ENCODE measurements around the gene ALKBH6. TPM values are rescaled to one million over a fixed set of nuclear protein-coding genes. Genes with fewer than 3 reads are reported as not detected.

The ALKBH6 gene
- total and polyA plus RNA-seq, 2 experiments from 2014 or later, result 52.2 to 66.9 TPM

DNA sequence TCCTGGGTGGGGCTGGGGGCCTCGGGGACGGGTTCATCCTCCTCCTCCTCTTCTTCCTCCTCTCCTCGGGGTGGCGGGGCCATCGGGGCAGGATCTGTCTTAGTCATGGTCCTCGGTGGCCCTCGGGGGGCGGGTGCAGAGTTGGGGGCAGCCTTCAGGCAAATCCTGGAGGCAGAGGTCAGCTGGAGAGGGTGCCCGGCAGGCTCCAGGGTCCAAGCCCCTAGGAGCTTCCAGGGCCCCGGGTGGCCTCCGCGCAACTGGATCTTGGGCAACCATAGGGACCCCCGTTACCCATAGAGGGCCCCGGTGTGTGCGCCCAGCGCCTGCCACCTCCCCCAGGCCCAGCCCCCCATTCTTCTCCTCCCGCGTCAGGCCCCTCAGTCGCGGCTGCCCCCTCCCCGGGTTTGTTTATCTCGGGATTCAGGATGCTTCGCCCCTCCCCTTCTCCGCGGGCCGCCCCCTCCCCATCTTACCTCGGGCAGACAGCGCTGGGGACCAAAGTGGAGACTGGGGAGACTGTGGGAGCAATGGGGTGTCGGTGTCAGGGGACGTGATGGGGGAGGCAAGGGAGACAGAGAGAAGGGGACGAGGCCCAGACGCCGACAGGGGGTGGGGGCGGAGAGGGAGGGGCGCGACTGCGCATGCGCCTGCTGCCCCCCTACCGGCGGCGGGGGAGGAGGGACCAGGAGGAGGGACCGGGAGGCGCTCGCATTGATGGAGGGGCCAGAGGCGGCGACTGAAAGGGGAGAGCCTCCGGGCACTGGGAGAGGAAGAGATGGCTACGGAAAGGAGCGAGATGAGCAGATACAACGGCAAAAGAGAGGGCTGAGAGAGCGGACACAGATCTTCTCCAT, 18.5 kb upstream of the ALKBH6 start, which contains the start of gene CLIP3:
Gene CLIP3 (minus strand): TSS at position 623 of the 854 bp plus-strand sequence. CDS start 516 bp downstream, at position 107.
- peak; percentile 78 to 84 for DNase-seq (ENCODE audit: low read depth in 1 of 2, low spot score in 1 of 2)
- Histone ChIP-seq H3K4me1 (ENCODE audit: low read depth) (no peaks in the 10 kb centered on the region), H3K4me3 (peak within 1 kb of the TSS; percentile 63), H3K36me3 (no peaks in the 10 kb centered on the region), H3K27me3 (no peaks in the 10 kb centered on the region), H3K27ac (no peak within 1 kb of the TSS), H3K9me3 (ENCODE audit: low read depth) (no peaks in the 10 kb centered on the region)
- TF ChIP-seq, protein P1, sequence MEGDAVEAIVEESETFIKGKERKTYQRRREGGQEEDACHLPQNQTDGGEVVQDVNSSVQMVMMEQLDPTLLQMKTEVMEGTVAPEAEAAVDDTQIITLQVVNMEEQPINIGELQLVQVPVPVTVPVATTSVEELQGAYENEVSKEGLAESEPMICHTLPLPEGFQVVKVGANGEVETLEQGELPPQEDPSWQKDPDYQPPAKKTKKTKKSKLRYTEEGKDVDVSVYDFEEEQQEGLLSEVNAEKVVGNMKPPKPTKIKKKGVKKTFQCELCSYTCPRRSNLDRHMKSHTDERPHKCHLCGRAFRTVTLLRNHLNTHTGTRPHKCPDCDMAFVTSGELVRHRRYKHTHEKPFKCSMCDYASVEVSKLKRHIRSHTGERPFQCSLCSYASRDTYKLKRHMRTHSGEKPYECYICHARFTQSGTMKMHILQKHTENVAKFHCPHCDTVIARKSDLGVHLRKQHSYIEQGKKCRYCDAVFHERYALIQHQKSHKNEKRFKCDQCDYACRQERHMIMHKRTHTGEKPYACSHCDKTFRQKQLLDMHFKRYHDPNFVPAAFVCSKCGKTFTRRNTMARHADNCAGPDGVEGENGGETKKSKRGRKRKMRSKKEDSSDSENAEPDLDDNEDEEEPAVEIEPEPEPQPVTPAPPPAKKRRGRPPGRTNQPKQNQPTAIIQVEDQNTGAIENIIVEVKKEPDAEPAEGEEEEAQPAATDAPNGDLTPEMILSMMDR (IDR thresholded peaks at IDR 0.05; ENCODE audit: low read depth, low read length), result peak; percentile 2

DNA sequence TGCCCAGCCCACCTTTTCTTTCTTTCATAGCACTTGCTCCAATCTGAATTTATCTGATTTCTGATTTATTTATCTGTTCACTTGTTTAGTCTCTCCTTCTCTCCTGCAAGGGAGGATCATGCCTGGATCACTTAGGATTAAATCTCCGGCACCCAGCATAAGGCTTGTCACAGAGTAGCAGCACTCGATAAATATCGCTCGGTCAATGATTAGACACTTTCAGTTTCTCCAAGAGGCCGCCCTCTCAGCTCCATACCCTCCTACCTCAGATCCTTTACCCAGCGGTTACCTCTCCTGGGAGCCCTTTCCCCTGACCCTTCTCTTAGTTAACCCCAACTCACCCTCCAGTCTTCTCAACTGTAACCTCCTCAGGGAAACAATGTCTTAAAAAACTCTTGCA, 17.3 kb upstream of the ALKBH6 start:
- no peak for DNase-seq (ENCODE audit: low read depth in 1 of 2, low spot score in 1 of 2)
- Histone ChIP-seq H3K27me3 (no peaks in the 10 kb centered on the region), H3K27ac (no peak overlapping the region), H3K9me3 (ENCODE audit: low read depth) (no peaks in the 10 kb centered on the region), H3K36me3 (no peaks in the 10 kb centered on the region), H3K4me1 (ENCODE audit: low read depth) (no peaks in the 10 kb centered on the region), H3K4me3 (no peak overlapping the region)
- TF ChIP-seq, protein P1 (IDR thresholded peaks at IDR 0.05; ENCODE audit: low read depth, low read length), result no peak

DNA sequence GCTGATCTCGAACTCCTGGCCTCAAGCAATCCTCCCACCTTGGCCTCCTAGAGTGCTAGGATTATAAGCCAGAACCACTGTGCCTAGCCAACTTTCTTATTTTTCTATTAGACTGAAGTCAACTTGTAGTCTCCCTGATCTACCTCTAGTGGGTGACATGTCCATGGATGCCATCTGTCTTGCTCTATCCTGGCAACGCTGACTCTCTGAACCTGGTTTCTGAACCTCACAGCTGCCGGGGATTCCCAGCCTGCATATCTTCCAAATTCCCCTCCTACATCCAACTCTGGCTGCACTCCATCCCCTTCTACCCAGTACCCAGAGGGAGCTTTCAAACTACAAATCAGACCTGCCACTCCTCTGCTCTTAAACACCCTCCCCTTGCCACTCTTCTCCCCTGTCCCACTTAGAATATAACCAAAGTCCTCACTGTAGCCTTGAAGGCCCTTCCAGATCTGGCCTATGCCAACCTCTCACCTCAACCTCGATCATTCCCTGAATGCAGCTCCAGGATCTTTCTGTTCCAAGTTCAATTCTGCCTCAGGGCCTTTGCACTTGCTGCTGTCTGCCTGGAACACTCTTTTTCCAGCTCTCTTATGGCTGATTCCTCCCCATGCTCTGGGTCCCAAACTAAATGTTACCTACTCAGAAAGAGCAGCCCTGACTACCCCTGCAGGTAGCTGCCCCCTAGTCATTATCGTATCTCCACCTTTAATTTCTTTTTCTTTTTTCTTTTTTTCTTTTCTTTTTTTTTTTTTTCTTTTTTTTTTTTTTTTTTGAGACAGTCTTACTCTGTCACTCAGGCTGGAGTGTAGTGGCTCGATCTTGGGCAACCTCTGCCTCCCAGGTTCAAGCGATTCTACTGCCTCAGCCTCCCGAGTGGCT, 16.5 kb upstream of the ALKBH6 start:
- no peaks in the 10 kb centered on the region for H3K9me3 ChIP-seq (ENCODE audit: low read depth)
- H3K4me1 ChIP-seq (ENCODE audit: low read depth), result no peaks in the 10 kb centered on the region
- H3K27me3 ChIP-seq, result no peaks in the 10 kb centered on the region
- DNase-seq (ENCODE audit: low read depth in 1 of 2, low spot score in 1 of 2), result peak in 1 of 2 donors; percentile 57
- no peak overlapping the region for H3K4me3 ChIP-seq
- TF ChIP-seq, protein P1 (IDR thresholded peaks at IDR 0.05; ENCODE audit: low read depth, low read length), result peak; percentile 29
- H3K27ac ChIP-seq, result no peak overlapping the region
- H3K36me3 ChIP-seq, result no peaks in the 10 kb centered on the region

DNA sequence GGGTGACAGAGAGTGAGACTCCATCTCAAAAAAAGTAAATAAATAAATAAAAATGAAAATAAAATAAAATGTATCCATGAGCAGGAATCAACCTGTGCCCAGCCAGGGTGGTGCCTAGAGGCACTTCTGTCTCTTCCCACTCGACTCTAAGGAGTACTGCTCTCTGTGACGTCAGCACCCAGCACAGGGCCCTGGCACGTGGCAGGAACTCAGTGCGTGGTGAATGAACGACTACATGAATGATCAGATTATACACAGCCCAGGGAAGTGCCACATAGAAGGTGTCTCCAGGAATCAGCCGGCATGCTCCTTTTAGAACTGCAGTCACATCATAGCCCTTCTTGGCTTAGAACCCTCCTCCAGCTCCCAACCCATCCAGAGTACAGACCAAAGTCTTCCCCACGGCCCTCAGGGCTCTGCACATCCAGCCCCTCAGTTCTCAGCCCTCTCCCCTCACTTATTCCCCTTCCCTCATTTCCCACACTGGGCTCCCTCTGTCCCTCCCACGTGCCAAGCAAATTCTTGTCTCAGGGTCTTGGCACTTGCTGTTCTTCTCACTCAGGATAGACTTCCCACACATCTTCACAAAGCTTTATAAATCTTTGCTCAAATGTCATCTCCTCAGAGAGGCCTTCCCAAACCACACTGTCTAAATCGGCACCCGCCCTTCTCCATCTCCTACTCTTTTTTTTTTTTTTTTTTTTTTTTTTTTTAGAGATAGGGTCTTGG, 14.5 kb upstream of the ALKBH6 start:
- Histone ChIP-seq H3K27ac (no peak overlapping the region), H3K4me3 (no peak overlapping the region), H3K4me1 (ENCODE audit: low read depth) (no peaks in the 10 kb centered on the region), H3K9me3 (ENCODE audit: low read depth) (no peaks in the 10 kb centered on the region), H3K27me3 (no peaks in the 10 kb centered on the region), H3K36me3 (no peaks in the 10 kb centered on the region)
- DNase-seq (ENCODE audit: low read depth in 1 of 2, low spot score in 1 of 2), result no peak
- TF ChIP-seq, protein P1 (IDR thresholded peaks at IDR 0.05; ENCODE audit: low read depth, low read length), result no peak

DNA sequence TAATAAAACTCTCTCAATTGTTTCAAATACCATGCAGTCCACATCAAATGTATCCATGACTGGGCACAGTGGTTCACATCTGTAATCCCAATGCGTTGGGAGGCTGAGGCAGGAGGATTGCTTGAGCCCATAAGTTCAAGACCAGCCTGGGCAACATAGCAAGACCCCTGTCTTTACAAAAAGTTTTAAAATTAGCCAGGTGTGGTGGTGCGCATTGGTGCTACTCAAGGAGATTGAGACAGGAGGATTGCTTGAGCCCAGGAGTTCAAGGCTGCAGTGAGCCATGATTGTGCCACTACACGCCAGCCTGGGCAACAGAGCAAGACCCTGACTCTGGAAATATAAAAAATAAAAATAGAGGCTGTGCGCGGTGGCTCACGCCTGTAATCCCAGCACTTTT, 13.7 kb upstream of the ALKBH6 start:
- Histone ChIP-seq H3K27me3 (no peaks in the 10 kb centered on the region), H3K4me1 (ENCODE audit: low read depth) (no peaks in the 10 kb centered on the region), H3K36me3 (no peaks in the 10 kb centered on the region), H3K27ac (no peak overlapping the region), H3K4me3 (no peak overlapping the region), H3K9me3 (ENCODE audit: low read depth) (no peaks in the 10 kb centered on the region)
- no peak for DNase-seq (ENCODE audit: low read depth in 1 of 2, low spot score in 1 of 2)
- TF ChIP-seq, protein P1 (IDR thresholded peaks at IDR 0.05; ENCODE audit: low read depth, low read length), result no peak
